ENCODE measurements around the gene KCNS1. TPM values are rescaled to one million over a fixed set of nuclear protein-coding genes. Genes with fewer than 3 reads are reported as not detected.

The KCNS1 gene
- total RNA-seq, 1 experiment from 2014 or later = not detected

GRCh38 chr20:45067558-45067957 lies 33.4 kb downstream of the KCNS1 start:
- no peaks in the 10 kb centered on the region for H3K4me1 ChIP-seq (ENCODE audit: control insufficient read depth, insufficient read depth, low read length)
- no peaks in the 10 kb centered on the region for H3K36me3 ChIP-seq (ENCODE audit: control insufficient read depth, insufficient read depth, low read length)
- no peak for TF ChIP-seq POLR2AphosphoS5 (IDR thresholded peaks at IDR 0.05; ENCODE audit: low read depth, low read length)
- no peak for TF ChIP-seq REST (IDR thresholded peaks at IDR 0.05; ENCODE audit: insufficient read depth in 1 of 2, low read depth in 2 of 2, low read length in 1 of 2)
- TF ChIP-seq SIN3A (IDR thresholded peaks at IDR 0.05; ENCODE audit: borderline replicate concordance, insufficient read depth, low read depth, low read length) = no peak
- no peak for TF ChIP-seq CTCF (IDR thresholded peaks at IDR 0.05)
- no peak for TF ChIP-seq TCF7L2 (IDR thresholded peaks at IDR 0.05; ENCODE audit: low read depth, low read length)
- H3K4me3 ChIP-seq (ENCODE audit: low read depth in 2 of 2, low read length in 2 of 2) = no peak overlapping the region
- no peak overlapping the region for H3K27ac ChIP-seq (ENCODE audit: low read length)
- ATAC-seq (no peak), DNase-seq (ENCODE audit: low read depth, low spot score) (no peak)
- no peaks in the 10 kb centered on the region for H3K27me3 ChIP-seq (ENCODE audit: control insufficient read depth, insufficient read depth, low read length)
- in situ Hi-C loops (cut with HindIII; ENCODE audit: low pct_unique_long_range_greater_than_20kb, low sequenced_read_pairs) = no loop called here
- no peaks in the 10 kb centered on the region for H3K9me3 ChIP-seq (ENCODE audit: control insufficient read depth, insufficient read depth, low read depth, low read length)
- BruUV-seq (replicated peaks) = no TSS peak
- ChIA-PET POLR2A (no interaction called here), CTCF (no interaction called here)
- intact Hi-C loops (cut with micrococcal nuclease; ENCODE audit: unreplicated experiment) = no loop called here

GRCh38 chr20:45067087-45067486 lies 33.8 kb downstream of the KCNS1 start:
- no TSS peak for BruUV-seq (replicated peaks)
- H3K9me3 ChIP-seq (ENCODE audit: control insufficient read depth, insufficient read depth, low read depth, low read length) = no peaks in the 10 kb centered on the region
- no peaks in the 10 kb centered on the region for H3K4me1 ChIP-seq (ENCODE audit: control insufficient read depth, insufficient read depth, low read length)
- H3K4me3 ChIP-seq (ENCODE audit: low read depth in 2 of 2, low read length in 2 of 2) = no peak overlapping the region
- TF ChIP-seq SIN3A (IDR thresholded peaks at IDR 0.05; ENCODE audit: borderline replicate concordance, insufficient read depth, low read depth, low read length) (no peak), POLR2AphosphoS5 (IDR thresholded peaks at IDR 0.05; ENCODE audit: low read depth, low read length) (no peak), TCF7L2 (IDR thresholded peaks at IDR 0.05; ENCODE audit: low read depth, low read length) (no peak), CTCF (IDR thresholded peaks at IDR 0.05) (no peak), REST (IDR thresholded peaks at IDR 0.05; ENCODE audit: insufficient read depth in 1 of 2, low read depth in 2 of 2, low read length in 1 of 2) (no peak)
- ATAC-seq (no peak), DNase-seq (ENCODE audit: low read depth, low spot score) (no peak)
- intact Hi-C loops (cut with micrococcal nuclease; ENCODE audit: unreplicated experiment) = no loop called here
- ChIA-PET CTCF (no interaction called here), POLR2A (no interaction called here)
- no peaks in the 10 kb centered on the region for H3K27me3 ChIP-seq (ENCODE audit: control insufficient read depth, insufficient read depth, low read length)
- no peak overlapping the region for H3K27ac ChIP-seq (ENCODE audit: low read length)
- in situ Hi-C loops (cut with HindIII; ENCODE audit: low pct_unique_long_range_greater_than_20kb, low sequenced_read_pairs) = no loop called here
- no peaks in the 10 kb centered on the region for H3K36me3 ChIP-seq (ENCODE audit: control insufficient read depth, insufficient read depth, low read length)

All from Panc1 (cell line).